Inflammatory macrophage treated with lipopolysaccharide for 4 hours (primary cell): ENCODE data around the gene VASH2.
"Not testable (repeated sequence)": the region's sequence is repeated elsewhere in the genome, so short reads cannot be mapped to it uniquely, and the experiment has no call there.

Source experiments
- DNase-seq: peaks from one replicate; pipeline ENCODE4 v3.0.0-alpha.2; 2020

The VASH2 gene

GRCh38 chr1:212959266-212960220, 9.2 kb downstream of the VASH2 start:
- DNase-seq = no peak

- no peak for DNase-seq
These were observed 10.6 kb downstream of the VASH2 start for GRCh38 chr1:212960932-212961331.

- no peak for DNase-seq
These were observed 12.2 kb downstream of the VASH2 start for GRCh38 chr1:212962509-212962908.

- DNase-seq = no peak
These were observed 13.8 kb downstream of the VASH2 start for GRCh38 chr1:212964102-212964501.

- DNase-seq = not testable (repeated sequence)
These were observed 14.7 kb downstream of the VASH2 start for GRCh38 chr1:212964993-212965392.

- no peak for DNase-seq
These were observed 16.3 kb downstream of the VASH2 start for GRCh38 chr1:212966616-212967015.

- DNase-seq = peak; percentile 19
These were observed 17.5 kb downstream of the VASH2 start for GRCh38 chr1:212967801-212968200.

GRCh38 chr1:212968368-212968863, 18.1 kb downstream of the VASH2 start:
- DNase-seq = no peak

- no peak for DNase-seq
These were observed 19.7 kb downstream of the VASH2 start for GRCh38 chr1:212970085-212970484.

GRCh38 chr1:212971312-212971711, 21.0 kb downstream of the VASH2 start:
- no peak for DNase-seq

- DNase-seq = no peak
These were observed 23.1 kb downstream of the VASH2 start for GRCh38 chr1:212973426-212973825.

- no peak for DNase-seq
These were observed 23.6 kb downstream of the VASH2 start for GRCh38 chr1:212973899-212974298.

- DNase-seq = no peak
These were observed 24.4 kb downstream of the VASH2 start for GRCh38 chr1:212974711-212975110.

GRCh38 chr1:212975111-212975918, 25.0 kb downstream of the VASH2 start:
- no peak for DNase-seq

- no peak for DNase-seq
These were observed 26.2 kb downstream of the VASH2 start for GRCh38 chr1:212976586-212976985.

GRCh38 chr1:212977781-212978645, 27.7 kb downstream of the VASH2 start:
- DNase-seq = no peak

GRCh38 chr1:212979340-212980122, 29.2 kb downstream of the VASH2 start:
- DNase-seq = peak; percentile 6

- no peak for DNase-seq
These were observed 29.9 kb downstream of the VASH2 start for GRCh38 chr1:212980123-212980785.

GRCh38 chr1:212981025-212981495, 30.7 kb downstream of the VASH2 start:
- peak; percentile 8 for DNase-seq

GRCh38 chr1:212981571-212982328, 31.4 kb downstream of the VASH2 start:
- no peak for DNase-seq
